PFSK-1 (cell line): Measurements from ENCODE around the gene IL1RL1.

Source experiments
- FOXP2 ChIP-seq: optimal IDR thresholded peaks from 2 replicates; pipeline ENCODE3; 2011; ENCODE audit warnings: borderline replicate concordance, control low read depth, inconsistent platforms; ENCODE audit not compliant: insufficient read depth; ENCODE audit errors: extremely low read length, extremely low read depth
- POLR2AphosphoS5 ChIP-seq: IDR thresholded peaks from 2 replicates; pipeline ENCODE4 v1.6.1; 2012; ENCODE audit warnings: low read depth, mild to moderate bottlenecking, control low read depth, low read length, moderate library complexity
- SIN3A ChIP-seq: IDR thresholded peaks from 2 replicates; pipeline ENCODE4 v1.6.1; 2012; ENCODE audit warnings: mild to moderate bottlenecking, low read length, moderate library complexity, borderline replicate concordance; ENCODE audit not compliant: insufficient read depth
- TAF1 ChIP-seq: IDR thresholded peaks from 2 replicates; pipeline ENCODE4 v1.6.1; 2012; ENCODE audit warnings: low read length, control low read depth, borderline replicate concordance; ENCODE audit not compliant: insufficient read depth
- TF ChIP-seq, protein P1 (sequence below), 2 experiments: IDR thresholded peaks; 2 replicates each; pipeline versions ENCODE4 v1.6.1 to v1.8.0; 2011 to 2012; ENCODE audit warnings: low read depth in 2 of 2, low read length in 2 of 2, control low read depth in 1 of 2, inconsistent platforms in 1 of 2, mild to moderate bottlenecking in 1 of 2, moderate library complexity in 1 of 2; ENCODE audit not compliant: insufficient read depth in 1 of 2

IL1RL1 gene

DNA sequence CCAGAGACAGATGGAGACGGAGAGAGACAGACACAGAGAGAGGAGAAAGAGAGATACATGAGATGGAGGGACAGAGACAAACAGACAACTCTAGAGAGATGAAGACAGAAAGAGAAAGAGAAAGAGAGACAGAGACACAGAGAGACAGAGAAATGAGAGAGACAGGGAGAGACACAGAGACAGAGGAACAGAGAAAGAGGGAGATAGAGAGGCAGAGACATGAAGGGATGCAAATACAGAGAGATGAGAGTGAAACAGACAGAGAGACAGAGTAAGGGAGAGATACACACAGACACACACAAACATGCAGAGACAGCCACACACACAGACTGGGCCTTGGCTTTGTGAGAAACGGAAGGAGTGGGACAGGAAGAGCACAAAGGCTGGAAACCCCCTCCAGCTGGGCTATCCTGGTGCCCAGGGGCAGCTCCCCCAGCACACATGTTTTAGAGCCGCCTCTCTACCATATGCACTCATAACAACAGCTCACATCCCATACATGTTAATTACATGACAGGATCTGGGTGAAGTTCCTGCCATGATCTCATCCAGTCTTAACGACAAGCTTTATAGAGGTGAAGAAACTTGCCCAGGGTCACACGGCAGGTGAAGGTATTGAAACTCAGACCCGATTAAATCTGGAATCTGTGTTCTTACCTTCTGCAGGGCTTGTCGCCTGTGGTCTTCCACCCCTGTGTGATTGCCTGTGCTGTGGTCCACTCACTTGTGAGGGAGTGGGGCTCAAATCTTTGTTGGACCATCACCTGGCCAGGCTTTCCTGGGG lies 76.6 kb downstream of the IL1RL1 start:
- TF ChIP-seq TAF1 (no peak), FOXP2 (no peak), SIN3A (no peak), POLR2AphosphoS5 (no peak)
- TF ChIP-seq, protein P1, sequence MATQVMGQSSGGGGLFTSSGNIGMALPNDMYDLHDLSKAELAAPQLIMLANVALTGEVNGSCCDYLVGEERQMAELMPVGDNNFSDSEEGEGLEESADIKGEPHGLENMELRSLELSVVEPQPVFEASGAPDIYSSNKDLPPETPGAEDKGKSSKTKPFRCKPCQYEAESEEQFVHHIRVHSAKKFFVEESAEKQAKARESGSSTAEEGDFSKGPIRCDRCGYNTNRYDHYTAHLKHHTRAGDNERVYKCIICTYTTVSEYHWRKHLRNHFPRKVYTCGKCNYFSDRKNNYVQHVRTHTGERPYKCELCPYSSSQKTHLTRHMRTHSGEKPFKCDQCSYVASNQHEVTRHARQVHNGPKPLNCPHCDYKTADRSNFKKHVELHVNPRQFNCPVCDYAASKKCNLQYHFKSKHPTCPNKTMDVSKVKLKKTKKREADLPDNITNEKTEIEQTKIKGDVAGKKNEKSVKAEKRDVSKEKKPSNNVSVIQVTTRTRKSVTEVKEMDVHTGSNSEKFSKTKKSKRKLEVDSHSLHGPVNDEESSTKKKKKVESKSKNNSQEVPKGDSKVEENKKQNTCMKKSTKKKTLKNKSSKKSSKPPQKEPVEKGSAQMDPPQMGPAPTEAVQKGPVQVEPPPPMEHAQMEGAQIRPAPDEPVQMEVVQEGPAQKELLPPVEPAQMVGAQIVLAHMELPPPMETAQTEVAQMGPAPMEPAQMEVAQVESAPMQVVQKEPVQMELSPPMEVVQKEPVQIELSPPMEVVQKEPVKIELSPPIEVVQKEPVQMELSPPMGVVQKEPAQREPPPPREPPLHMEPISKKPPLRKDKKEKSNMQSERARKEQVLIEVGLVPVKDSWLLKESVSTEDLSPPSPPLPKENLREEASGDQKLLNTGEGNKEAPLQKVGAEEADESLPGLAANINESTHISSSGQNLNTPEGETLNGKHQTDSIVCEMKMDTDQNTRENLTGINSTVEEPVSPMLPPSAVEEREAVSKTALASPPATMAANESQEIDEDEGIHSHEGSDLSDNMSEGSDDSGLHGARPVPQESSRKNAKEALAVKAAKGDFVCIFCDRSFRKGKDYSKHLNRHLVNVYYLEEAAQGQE (IDR thresholded peaks at IDR 0.05; ENCODE audit: insufficient read depth in 1 of 2, low read depth in 2 of 2, low read length in 2 of 2), result no peak

DNA sequence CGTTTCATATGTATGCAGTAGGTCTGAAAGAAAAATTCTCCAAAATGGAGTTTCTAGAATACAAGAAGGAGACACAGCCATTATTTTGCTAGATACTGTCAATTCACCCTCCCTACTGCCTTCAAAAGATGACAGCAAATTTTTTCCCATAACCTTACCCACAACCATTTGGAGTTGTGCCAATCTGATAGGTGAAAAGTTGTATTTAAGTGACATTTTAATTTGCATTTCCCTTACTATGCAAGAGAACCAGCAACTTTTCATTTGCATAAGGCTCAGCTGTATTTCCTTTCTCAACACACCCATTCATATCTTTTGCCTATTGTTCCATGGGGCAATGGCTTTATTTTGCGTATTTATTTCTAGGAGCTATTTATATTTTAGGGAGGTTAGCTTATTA lies 80.2 kb downstream of the IL1RL1 start:
- no peak for TF ChIP-seq TAF1
- TF ChIP-seq FOXP2, result no peak
- TF ChIP-seq, protein P1 (IDR thresholded peaks at IDR 0.05; ENCODE audit: insufficient read depth in 1 of 2, low read depth in 2 of 2, low read length in 2 of 2), result no peak
- no peak for TF ChIP-seq POLR2AphosphoS5
- no peak for TF ChIP-seq SIN3A

DNA sequence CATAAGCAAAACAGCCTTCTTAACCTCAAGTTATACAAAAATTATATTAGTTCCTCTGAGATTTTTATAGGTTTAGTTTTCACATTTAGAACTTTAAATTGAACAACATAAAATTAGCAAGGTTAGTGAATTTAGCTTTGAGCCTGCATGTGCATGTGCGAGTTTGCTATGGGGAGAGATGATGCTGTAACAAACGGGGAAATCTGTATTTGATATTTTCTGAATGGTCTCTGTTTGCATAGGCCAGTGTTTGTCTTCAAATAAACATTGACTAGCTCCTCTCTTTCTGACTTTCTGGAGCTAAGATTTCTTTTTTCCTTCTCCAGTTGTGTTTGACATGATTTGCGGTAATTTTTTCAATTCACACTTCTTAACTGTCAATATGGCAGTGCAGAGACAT lies 80.7 kb downstream of the IL1RL1 start:
- no peak for TF ChIP-seq SIN3A
- no peak for TF ChIP-seq TAF1
- TF ChIP-seq FOXP2, result no peak
- TF ChIP-seq POLR2AphosphoS5, result no peak
- TF ChIP-seq, protein P1 (IDR thresholded peaks at IDR 0.05; ENCODE audit: insufficient read depth in 1 of 2, low read depth in 2 of 2, low read length in 2 of 2), result no peak

DNA sequence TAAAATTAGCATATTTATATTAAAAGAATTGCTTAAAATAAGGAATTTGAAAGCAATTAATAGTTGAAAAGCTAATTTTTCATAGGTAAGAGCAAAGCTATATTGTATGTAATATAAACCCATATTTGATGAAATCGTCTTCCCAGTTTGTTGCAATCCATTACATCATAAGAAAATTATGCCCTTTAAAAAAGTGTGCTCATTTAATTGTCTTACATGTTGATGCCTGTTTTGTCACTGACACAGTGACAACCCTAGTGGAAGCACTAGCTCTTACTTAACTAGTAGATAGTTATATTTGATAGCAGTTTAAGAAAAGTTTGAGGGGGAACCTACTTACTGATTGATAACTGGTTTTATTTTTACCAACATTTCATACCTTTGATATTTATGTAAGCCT lies 81.6 kb downstream of the IL1RL1 start:
- no peak for TF ChIP-seq FOXP2
- TF ChIP-seq, protein P1 (IDR thresholded peaks at IDR 0.05; ENCODE audit: insufficient read depth in 1 of 2, low read depth in 2 of 2, low read length in 2 of 2), result no peak
- no peak for TF ChIP-seq TAF1
- TF ChIP-seq POLR2AphosphoS5, result no peak
- no peak for TF ChIP-seq SIN3A
